NCI-H2196 treated with DMSO at 0.1 percent for 48 hours (cell line): Measurements from ENCODE around the gene GLP1R.
A peak's percentile ranks its signal among the peaks of the same experiment; 100 is the strongest.

Experiments
- DNase-seq: peaks from one replicate; lab custom pipeline; 2025; ENCODE audit not compliant: unreplicated experiment; lab: John Stamatoyannopoulos, UW

Gene GLP1R

DNA sequence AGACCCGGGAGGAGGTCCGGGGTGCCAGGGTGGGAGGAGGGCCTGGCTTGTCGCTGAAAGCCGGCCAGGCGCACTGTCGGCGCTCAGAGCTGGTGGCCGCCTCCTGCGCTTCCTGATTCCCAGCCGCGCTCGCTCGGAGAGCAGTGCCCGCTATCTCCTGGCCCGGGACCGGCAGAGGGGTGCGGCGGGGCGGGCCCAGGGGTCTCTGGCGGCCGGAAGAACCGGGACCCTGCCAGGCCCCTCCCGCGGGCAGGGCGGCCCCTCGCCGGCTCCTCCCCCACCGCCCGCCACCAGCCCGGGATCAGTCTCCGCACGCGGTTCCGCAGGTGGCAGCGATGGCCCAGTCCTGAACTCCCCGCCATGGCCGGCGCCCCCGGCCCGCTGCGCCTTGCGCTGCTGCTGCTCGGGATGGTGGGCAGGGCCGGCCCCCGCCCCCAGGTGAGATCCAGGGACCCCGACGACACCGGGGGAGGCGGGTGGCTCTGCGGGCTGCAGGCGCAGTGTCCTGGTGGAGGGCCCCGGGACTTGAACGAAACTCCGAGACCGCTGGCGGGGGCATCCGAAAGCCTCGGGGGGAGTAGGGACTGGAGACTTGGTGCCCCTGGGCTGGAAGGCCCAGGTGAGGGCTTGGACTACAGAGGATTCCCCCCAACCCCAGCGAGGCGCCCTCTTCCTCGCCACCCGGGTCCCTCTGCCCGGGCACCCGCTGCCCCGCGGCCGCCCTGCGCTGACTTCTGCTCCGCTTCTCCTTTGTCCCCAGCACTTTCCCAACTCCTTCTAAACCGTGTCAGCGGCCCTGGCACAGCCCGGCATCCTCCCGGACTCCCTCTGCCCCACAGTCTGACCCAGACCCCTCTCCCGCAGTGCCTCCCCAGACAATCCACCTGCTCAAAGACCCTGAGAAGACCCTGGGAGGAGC, at the start of gene GLP1R:
Gene GLP1R (plus strand): TSS at position 301 of the 919 bp plus-strand sequence. CDS start 60 bp downstream, at position 361.
- no peak for DNase-seq

DNA sequence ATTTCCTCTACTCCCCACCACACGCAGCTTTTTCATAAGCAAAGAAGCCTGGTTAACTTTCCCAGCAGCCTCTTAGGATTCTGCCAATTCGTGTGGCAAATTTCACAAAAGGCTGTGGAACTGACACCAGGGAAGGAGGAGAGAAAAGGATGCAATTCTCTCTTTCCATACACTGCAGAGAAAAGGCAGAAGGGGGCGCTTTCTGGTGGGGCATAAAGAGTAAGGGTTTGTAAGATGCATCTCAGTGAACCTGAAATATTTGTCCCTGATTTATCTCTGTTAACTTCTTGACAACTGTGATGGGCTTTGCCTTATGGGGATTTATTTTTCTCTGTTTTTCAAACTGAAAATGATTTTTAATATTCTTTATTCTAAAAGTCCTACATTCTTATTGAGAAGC, 45.5 kb upstream of the GLP1R start:
- DNase-seq = peak; percentile 16

DNA sequence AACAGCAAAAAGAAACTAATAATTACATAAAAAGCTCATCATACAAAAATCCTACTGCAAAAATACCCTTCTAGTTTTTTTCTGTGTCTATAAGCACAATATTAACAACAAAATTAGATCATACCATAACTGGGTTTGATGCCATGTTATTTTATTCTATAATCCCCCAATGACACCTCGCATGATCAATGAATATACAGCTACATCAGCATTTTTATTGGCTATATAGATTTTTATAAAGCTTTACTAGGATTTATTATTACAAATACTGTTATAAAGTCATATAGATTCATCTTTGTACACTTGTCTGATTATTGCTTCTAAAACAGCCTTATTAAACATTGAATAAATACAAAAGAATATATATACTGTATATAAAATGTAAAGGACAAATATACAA, 45.1 kb upstream of the GLP1R start:
- DNase-seq = no peak

DNA sequence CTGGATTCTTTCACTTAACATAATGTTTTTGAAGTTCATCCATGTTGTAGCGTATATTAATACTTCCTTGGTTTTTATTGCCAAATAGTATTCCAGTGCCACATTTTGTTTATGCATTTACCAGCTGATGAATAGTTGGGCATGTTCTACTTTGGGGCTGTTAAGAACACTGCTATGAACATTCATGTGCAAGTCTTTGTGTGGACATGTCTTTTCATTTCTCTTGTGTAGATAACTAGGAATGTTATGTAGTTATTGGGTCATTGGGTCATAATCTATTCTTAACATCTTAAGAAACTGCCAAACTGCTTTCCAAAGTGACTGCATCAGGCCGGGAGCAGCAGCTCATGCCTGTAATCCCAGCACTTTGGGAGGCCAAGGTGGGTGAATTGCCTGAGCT, 43.8 kb upstream of the GLP1R start:
- no peak for DNase-seq

DNA sequence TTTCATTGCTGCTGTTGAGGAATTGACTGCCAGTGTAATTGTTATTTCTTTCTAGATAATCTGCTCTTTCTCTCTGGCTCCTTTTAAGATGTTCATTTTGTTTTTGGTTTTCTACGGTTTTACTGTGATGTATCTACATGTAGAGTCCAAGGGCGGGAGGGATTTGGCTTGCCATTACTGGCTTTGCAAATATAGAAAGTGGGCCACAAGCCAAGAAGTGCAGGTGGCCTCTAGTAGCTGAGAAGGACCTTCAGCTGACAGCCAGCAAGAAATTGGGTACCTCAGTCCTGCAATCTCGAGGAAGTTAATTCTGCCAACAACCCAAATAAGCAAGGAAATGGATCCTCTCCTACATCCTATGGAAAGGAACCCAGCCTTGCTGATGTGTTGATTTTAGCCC, 42.8 kb upstream of the GLP1R start:
- DNase-seq = peak; percentile 79

DNA sequence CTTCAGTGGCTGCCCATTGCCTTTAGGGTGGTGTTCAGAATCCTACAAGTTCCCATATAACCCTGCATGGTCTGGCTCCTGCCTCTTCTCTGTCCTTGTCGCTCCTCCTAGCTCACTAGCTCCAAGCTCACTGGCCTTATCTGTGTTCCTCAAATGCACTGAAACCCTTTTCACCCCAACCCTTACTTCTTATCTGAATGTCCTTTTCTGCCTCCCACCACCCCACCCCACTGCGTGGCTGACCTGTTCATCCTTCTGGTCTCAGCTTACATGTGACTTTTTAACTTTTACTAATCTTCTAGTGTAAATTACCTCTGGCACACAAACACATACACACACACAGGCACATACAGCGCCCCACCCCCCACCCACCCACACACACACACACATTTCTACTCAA, 41.0 kb upstream of the GLP1R start:
- no peak for DNase-seq

DNA sequence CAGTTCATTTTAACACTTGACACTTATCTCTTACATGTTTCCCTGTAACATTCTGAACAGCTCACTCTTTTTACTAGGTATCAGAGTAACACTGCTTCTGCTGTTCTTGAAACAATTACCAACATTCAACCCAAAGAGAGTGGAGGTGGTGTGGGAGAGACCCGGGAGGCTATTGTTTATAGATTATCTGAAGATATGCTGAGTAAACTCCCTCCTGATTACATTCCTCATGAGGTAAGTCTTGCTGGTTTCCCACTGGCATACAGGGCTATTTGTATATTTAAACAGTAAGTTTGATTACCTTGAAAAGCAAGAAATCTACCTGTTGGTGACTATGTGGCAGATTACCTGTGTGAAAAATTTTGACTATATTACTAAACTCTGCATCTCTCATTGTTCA, 39.8 kb upstream of the GLP1R start:
- no peak for DNase-seq

DNA sequence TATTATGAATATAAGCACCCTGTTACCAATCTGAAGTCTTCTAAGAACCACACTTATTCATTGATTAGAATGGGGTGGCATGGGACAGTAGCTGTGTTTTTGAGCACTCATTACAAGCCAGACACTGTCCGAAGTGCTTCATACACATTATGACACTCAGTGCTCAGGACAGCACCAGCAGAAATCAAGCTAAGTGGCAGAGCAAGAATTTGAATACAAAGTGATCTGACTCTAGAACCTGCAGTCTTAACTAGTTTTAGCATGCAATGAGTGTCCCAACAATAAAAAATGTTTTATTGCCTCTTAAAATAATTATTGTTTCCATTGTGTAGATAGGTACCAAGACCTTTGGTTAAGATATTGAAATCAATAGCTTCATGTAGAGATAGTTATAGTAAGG, 39.1 kb upstream of the GLP1R start:
- DNase-seq = no peak

DNA sequence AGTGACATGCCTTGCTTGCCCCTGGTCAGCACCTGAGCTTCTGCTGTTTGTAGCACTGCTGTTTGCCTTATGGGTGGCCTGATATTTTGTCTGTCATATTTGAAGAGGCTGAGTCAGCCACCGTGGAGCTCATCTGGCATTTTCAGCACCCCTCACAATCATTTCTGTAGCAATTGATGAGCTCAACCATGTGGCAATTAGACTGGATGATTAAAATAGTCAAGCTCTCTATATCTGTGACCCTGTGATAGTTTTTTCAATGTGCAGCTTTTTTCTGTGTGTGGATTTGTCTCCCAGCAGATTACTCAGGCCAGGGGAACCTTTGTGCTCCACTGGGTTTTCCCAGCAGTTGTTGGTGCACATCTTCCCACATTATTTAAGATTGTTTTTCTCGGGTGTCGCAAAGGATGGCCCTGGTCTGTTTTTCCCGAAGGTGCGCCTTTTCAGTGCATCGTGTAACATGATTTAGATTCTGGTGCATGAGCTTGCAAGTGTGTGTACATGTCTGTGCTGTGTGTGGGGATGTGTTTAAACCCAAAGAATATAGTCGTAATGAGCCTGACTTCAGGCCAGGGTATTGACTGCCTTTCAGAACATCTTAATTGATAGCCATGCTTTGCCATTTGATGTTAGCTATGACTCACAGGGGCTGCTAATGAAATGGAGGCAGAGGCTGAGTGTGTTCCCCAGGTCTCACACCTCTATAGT, 31.6 kb upstream of the GLP1R start:
- no peak for DNase-seq

DNA sequence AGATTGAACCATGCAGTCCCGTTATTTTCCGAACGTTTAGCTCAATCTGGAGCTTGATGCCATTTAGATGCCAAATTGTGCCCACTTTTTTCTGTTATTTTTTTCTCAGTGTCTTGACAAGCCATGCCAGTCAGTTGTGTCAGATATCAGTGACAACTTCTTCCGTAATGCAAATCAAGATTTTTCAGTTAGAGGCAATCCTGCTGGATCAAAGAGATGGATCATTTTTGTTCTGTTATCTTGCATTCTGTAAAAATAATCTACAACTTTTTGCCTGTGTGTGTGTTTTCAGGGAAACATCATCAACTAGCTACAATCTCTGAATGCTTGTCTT, 31.1 kb upstream of the GLP1R start:
- no peak for DNase-seq

DNA sequence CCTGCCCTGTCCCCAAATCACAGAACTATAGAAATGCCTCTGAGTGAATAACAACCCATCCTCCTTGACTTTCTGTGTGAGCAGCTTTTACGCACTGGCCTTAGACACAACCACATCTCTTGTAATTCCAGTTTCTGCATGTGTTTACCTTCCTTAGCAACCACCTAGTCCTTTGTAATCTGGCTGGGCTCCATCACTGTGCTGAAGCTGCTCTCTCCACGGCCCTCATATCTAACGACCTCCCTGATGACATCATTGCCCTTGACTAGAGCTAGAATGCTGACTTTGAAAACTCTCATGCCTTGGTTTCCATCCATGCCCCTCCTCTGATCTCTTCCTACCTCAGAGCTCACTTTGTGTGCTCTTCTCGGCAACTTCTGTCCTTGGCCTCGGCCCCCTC, 30.5 kb upstream of the GLP1R start:
- peak; percentile 86 for DNase-seq

DNA sequence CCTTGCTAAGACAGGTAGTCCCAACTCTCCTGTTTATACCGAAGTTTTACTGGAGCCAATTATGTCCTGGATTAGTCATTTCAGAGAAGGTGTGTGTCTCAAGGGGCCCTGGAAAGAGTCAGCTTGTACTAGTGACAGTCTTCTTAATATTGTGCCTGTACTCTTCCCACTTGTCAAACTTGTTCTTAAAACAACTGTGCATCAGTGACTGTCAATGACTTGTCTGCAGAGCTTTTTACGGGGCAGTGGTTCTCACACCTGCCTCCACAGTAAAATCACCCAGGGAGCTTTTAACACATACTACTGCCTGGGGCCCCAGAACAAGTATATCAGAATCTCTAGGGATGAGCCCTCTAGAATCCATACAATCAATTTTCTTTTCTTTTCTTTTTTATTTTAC, 28.4 kb upstream of the GLP1R start:
- no peak for DNase-seq

DNA sequence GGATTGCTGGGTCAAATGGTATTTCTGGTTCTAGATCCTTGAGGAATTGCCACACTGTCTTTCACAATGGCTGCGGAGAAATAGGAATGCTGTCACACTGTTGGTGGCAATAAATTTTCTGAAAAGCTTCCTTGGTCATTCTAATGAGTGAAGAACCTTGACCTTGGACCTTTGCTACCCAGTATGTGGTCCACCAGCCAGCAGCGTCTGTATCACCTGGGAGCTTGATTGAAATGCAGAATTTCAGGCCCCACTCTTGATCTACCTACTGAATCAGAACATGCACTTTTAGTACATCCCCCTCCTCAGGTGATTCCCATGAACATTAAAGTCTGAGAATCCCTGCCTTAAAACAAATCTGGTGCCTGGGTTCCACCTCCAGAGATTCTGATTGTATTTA, 27.5 kb upstream of the GLP1R start:
- no peak for DNase-seq

DNA sequence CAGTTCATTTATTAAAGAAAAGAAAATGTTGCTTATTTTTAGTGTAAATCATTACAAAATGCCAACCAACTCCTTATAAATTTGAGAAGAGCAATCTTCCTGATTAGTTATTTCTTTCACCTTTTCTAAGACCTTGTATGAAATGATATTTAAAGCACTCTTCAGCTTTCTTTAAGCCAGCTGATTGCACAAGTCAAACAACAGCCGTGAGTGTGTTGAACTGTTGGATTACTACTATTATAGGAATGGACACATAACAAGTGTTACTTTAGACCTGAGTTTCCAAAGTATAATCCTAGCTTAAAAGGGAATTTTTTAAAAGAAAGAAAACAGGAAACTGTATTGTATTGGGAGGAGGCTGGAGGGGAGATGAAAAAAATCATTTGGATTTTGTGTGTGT, 26.8 kb upstream of the GLP1R start:
- DNase-seq = no peak

DNA sequence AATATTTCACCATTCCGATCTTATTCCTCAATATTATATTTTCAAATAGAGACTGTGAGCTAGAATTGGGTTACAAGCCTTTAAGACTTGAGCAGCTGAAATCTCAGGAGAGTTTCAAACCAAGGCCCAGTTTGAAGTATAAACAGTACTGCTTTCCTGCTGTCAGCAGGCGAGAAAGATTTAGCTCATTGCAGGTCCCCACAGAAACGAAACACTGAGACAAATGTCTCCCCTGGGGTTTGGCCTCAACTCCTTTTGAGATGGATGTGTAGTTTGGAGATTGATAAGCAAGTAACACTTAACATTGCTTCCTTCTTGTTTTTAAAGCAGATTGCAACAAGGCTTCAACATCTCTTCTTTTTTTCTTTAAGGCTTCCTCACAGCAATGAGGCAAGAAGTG, 22.4 kb upstream of the GLP1R start:
- DNase-seq = no peak

DNA sequence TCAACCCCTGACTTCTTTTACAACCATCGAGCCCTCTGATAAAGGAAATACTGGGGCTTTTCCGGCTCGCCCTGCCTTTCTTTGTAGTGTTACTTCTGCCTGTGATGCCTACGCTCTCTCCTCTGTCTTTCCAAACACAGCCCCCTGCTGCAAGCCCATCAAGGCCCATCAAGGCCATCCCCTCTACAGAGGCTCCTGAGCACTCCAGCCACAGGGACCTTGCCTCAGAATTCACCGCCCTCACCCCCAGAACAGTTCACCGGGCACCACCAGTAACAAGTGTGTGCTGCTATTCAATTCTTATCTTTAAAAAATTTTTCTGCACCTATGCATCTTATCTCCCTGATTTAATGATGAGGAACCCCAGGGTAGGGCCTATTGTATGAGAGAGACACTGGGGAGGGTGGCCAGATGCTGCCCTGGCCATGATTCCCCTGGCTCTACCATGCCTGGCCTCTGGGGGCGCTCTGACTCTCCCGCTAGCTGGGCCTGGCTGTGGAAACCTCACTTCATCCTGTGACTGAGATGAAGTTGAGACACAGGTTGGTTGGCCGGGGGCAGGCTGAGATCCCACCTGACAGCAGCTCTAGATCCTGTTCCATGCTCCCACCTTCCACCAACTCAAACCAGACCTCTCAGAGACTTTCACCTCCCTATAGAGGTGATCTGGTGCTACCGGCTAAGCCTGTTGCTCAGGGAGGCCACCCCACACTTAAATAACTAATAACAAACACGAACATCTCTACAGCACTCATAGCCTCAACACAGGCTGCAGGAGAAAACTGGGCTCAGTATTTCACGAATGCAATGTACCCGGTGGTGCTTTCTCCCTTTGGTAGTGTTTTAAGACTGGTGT, 19.2 kb upstream of the GLP1R start:
- DNase-seq = no peak

DNA sequence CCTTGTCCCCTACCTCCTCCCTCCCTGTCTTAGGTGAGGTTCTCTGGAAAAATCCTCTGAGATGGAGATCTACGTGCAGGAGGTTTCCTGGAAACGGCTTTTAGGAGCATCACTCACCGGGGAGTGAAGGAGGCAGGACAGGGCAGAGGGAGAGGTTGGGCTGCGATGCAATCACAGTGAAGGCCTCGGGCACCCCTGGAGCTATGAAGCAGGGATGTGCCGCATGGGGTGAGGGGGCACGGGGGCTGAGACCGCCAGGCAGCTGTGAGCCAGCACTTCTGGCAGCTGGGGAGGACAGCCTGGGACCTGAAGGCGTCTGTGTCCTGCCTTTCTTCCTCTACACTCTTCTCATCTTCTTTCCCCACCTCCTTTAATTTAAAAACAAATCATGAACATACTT, 12.9 kb upstream of the GLP1R start:
- DNase-seq = no peak

DNA sequence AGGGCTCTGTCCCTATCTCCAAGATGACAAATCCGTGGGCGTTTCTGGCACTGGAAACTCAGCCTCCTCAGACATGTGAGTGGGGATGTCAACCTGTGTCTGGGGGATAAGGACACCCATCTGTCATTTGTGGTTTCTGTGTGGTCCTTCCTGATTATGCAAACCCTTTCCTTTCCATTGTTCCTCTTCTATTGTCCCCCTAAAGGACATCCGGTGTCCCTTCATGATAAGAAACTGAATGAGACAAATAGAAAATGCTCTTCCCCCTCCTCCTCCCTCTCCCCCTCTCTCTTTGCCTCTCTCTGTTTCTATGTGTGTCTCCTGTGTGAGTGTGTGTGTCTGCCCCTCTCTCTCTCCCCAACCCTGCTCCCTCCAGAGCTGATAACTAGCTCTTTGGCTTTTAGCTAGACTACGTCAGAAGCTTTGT, 11.5 kb upstream of the GLP1R start:
- no peak for DNase-seq

DNA sequence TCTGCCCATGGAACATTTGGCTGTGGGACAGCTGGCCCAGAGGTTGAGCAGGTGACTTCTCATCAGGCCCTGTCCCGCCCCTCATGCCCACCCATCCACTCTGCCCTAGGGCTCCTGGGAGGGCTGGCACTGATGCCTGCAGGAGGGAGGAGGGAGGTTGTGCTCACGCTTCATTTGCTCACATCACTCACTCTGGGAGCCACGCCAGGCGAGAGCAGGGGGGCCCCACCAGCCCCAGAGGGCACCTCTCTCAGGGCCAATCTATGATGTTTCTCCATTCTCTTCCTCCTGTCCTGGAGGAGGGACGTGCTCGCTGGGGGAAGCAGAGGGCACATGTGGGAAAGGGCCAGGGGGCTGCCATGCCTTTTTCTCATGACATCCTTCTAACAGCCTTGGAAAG, 10.9 kb upstream of the GLP1R start:
- no peak for DNase-seq

DNA sequence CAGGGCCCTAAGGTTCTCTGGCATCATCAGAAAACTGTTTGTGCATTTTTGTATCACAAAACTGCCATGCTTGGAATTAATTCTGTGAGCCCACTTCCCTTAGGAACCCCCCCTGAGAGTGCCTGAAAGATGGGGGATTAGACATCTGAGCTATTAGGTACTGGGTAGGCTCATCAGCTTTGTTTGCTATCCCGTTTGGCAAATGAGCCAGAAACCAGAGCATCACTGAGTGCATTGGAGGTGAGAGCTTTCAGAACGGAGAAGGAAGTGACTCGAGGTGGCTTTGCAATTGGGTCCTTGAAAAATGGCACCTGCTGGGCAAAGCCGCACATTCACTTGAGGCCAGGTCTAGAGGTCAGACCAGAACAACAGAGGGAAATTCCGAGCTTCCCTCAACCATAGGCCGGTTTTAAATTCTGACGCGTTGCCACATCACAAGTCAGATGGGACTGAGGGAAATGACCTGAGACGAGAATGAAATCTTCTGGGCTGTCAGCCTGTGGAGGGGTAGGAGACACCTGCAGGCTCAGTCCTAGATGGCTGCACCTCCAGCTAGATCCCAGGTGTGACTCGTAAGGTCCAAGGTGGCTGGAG, 8.4 kb upstream of the GLP1R start:
- DNase-seq = peak; percentile 78

DNA sequence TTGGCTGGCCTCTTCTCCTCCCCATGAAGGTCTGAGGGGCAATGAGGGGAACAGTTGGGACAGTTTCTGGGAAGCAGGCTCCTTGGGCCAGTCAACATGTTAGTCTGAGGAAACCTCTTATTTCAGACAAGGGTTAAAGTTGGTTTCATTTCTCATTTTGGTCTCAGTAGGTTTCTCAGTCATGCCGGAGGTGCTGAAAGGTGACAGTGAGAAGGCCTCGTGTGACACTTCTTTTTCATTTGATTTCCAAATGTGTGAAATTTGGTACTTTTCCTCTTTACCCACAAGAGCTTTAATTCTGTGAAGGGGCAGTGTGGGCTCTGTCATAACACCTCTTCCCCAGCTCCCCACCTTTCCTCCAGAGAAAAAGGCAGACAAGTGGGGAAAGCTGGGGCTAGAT, 7.5 kb upstream of the GLP1R start:
- no peak for DNase-seq
